Trophoblast cell (in vitro differentiated cells and primary cell): ENCODE results near the gene C20orf204.

Source experiments
- DNase-seq, 2 donors: peaks; one replicate each; pipeline ENCODE4 v3.0.0-alpha.2; 2016
- H2AFZ ChIP-seq: 2 replicates; pipeline ENCODE4 v1.6.1; 2013; ENCODE audit warnings: low read length, moderate library complexity, mild to moderate bottlenecking; ENCODE audit not compliant: insufficient read depth, poor library complexity
- H2AK5ac ChIP-seq: 2 replicates; pipeline ENCODE4 v1.6.1; 2013; ENCODE audit warnings: mild to moderate bottlenecking, low read length
- H2BK120ac ChIP-seq: 2 replicates; pipeline ENCODE4 v1.6.1; 2013; ENCODE audit warnings: low read length, mild to moderate bottlenecking, moderate library complexity; ENCODE audit not compliant: insufficient read depth, poor library complexity
- H2BK12ac ChIP-seq: 2 replicates; pipeline ENCODE4 v1.6.1; 2013; ENCODE audit warnings: mild to moderate bottlenecking, low read length, moderate library complexity
- H2BK5ac ChIP-seq: 2 replicates; pipeline ENCODE4 v1.6.1; 2013; ENCODE audit warnings: low read length, low read depth, moderate library complexity, mild to moderate bottlenecking; ENCODE audit not compliant: poor library complexity
- H3K14ac ChIP-seq: 2 replicates; pipeline ENCODE4 v1.6.1; 2013; ENCODE audit warnings: mild to moderate bottlenecking, low read length
- H3K18ac ChIP-seq: 2 replicates; pipeline ENCODE4 v1.6.1; 2013; ENCODE audit warnings: mild to moderate bottlenecking, low read length
- H3K23ac ChIP-seq: 2 replicates; pipeline ENCODE4 v1.6.1; 2013; ENCODE audit warnings: low read length
- H3K27ac ChIP-seq: 2 replicates; pipeline ENCODE4 v1.5.1; 2013; ENCODE audit warnings: low read depth, mild to moderate bottlenecking, inconsistent platforms, low read length, moderate library complexity
- H3K27me3 ChIP-seq: 2 replicates; pipeline ENCODE4 v1.6.1; 2013; ENCODE audit warnings: inconsistent platforms, mild to moderate bottlenecking, low read length, moderate library complexity; ENCODE audit not compliant: insufficient read depth
- H3K36me3 ChIP-seq, 2 experiments: 1 replicate in 1 of 2; 2 replicates in 1 of 2; pipeline ENCODE4 v1.6.1; 2013; ENCODE audit warnings: low read length in 2 of 2, mild to moderate bottlenecking in 2 of 2, moderate library complexity in 1 of 2; ENCODE audit not compliant: insufficient read depth in 2 of 2, control insufficient read depth in 1 of 2
- H3K4ac ChIP-seq: 2 replicates; pipeline ENCODE4 v1.6.1; 2013; ENCODE audit warnings: low read depth, mild to moderate bottlenecking, low read length, moderate library complexity
- H3K4me1 ChIP-seq, 2 experiments: 1 replicate in 1 of 2; 2 replicates in 1 of 2; pipeline ENCODE4 v1.6.1; 2013; ENCODE audit warnings: low read length in 2 of 2, mild to moderate bottlenecking in 2 of 2, moderate library complexity in 1 of 2; ENCODE audit not compliant: insufficient read depth in 2 of 2, control insufficient read depth in 1 of 2
- H3K4me2 ChIP-seq: 2 replicates; pipeline ENCODE4 v1.6.1; 2013; ENCODE audit warnings: inconsistent platforms, mild to moderate bottlenecking, low read length, moderate library complexity
- H3K4me3 ChIP-seq: 2 replicates; pipeline ENCODE4 v1.5.1; 2013; ENCODE audit warnings: mild to moderate bottlenecking, low read depth, low read length, inconsistent platforms
- H3K79me1 ChIP-seq: one replicate; pipeline ENCODE4 v1.6.1; 2013; ENCODE audit warnings: low read length
- H3K79me2 ChIP-seq: 2 replicates; pipeline ENCODE4 v1.6.1; 2013; ENCODE audit warnings: low read length, mild to moderate bottlenecking; ENCODE audit not compliant: control insufficient read depth, insufficient read depth, poor library complexity
- H3K9ac ChIP-seq: 2 replicates; pipeline ENCODE4 v1.6.1; 2013; ENCODE audit warnings: mild to moderate bottlenecking, low read length
- H3K9me3 ChIP-seq: 2 replicates; pipeline ENCODE4 v1.6.1; 2013; ENCODE audit warnings: low read depth, mild to moderate bottlenecking, control low read depth, inconsistent platforms, low read length; ENCODE audit not compliant: insufficient read depth
- H4K12ac ChIP-seq: 2 replicates; pipeline ENCODE4 v1.6.1; 2013; ENCODE audit warnings: low read depth, mild to moderate bottlenecking, low read length, moderate library complexity
- H4K8ac ChIP-seq: 2 replicates; pipeline ENCODE4 v1.6.1; 2013; ENCODE audit warnings: low read depth, mild to moderate bottlenecking, low read length, moderate library complexity
- H4K91ac ChIP-seq: one replicate; pipeline ENCODE4 v1.6.1; 2013; ENCODE audit warnings: low read depth, mild to moderate bottlenecking, low read length, moderate library complexity
- WGBS: extraction: QIAGEN DNeasy Blood & Tissue Kit; methylation state at CpG from one replicate; pipeline ENCODE4 v1.1.7; 2013; ENCODE audit warnings: missing lambda C conversion rate; ENCODE audit not compliant: insufficient read length, insufficient coverage; ENCODE audit errors: extremely low coverage; 5-methylcytosine and 5-hydroxymethylcytosine counted together

The C20orf204 gene

GRCh38 chr20:64082820-64083377 is 46.9 kb downstream of the C20orf204 start:
- no peak for DNase-seq
- no CpG with 5 or more reads among the region's 13 CpGs for WGBS

GRCh38 chr20:64083378-64083803 is 47.4 kb downstream of the C20orf204 start:
- Histone ChIP-seq H3K27ac (no peak overlapping the region), H2AK5ac (no peak overlapping the region), H3K4me1 (peaks cover 14 to 23% of the 10 kb centered on the region in 2 experiments), H3K4me2 (peak overlapping the region; percentile 91), H3K4me3 (peak overlapping the region; percentile 67), H4K91ac (no peak overlapping the region), H3K14ac (no peak overlapping the region), H3K18ac (no peak overlapping the region), H3K36me3 (no peaks in the 10 kb centered on the region), H3K23ac (no peak overlapping the region), H3K79me1 (peaks cover 11% of the 10 kb centered on the region), H3K9me3 (peaks cover 9% of the 10 kb centered on the region), H2AFZ (peak overlapping the region; percentile 66), H3K27me3 (peaks cover 28% of the 10 kb centered on the region), H4K12ac (no peak overlapping the region), H2BK12ac (no peak overlapping the region), H3K9ac (no peak overlapping the region), H4K8ac (no peak overlapping the region), H3K4ac (no peak overlapping the region), H2BK120ac (no peak overlapping the region), H2BK5ac (no peak overlapping the region), H3K79me2 (peaks cover 10% of the 10 kb centered on the region)
- WGBS: no CpG with 5 or more reads among the region's 52 CpGs
- DNase-seq: peak; percentile 49 to 71

More at GRCh38 chr20:64082820-64083377, 46.9 kb downstream of the C20orf204 start:
- Histone ChIP-seq H2BK120ac (no peak overlapping the region), H3K4me1 (peaks cover 14 to 25% of the 10 kb centered on the region in 2 experiments), H3K4me2 (peak overlapping the region; percentile 91), H3K4ac (no peak overlapping the region), H2AFZ (no peak overlapping the region), H2BK5ac (no peak overlapping the region), H4K91ac (no peak overlapping the region), H3K4me3 (no peak overlapping the region), H3K27me3 (peaks cover 28% of the 10 kb centered on the region), H3K23ac (no peak overlapping the region), H2BK12ac (no peak overlapping the region), H3K79me1 (peaks cover 11% of the 10 kb centered on the region), H3K79me2 (peaks cover 10% of the 10 kb centered on the region), H3K36me3 (no peaks in the 10 kb centered on the region), H3K9ac (no peak overlapping the region), H3K9me3 (peaks cover 9% of the 10 kb centered on the region), H3K18ac (no peak overlapping the region), H4K8ac (no peak overlapping the region), H4K12ac (no peak overlapping the region), H3K14ac (no peak overlapping the region), H3K27ac (no peak overlapping the region), H2AK5ac (no peak overlapping the region)

DNA sequence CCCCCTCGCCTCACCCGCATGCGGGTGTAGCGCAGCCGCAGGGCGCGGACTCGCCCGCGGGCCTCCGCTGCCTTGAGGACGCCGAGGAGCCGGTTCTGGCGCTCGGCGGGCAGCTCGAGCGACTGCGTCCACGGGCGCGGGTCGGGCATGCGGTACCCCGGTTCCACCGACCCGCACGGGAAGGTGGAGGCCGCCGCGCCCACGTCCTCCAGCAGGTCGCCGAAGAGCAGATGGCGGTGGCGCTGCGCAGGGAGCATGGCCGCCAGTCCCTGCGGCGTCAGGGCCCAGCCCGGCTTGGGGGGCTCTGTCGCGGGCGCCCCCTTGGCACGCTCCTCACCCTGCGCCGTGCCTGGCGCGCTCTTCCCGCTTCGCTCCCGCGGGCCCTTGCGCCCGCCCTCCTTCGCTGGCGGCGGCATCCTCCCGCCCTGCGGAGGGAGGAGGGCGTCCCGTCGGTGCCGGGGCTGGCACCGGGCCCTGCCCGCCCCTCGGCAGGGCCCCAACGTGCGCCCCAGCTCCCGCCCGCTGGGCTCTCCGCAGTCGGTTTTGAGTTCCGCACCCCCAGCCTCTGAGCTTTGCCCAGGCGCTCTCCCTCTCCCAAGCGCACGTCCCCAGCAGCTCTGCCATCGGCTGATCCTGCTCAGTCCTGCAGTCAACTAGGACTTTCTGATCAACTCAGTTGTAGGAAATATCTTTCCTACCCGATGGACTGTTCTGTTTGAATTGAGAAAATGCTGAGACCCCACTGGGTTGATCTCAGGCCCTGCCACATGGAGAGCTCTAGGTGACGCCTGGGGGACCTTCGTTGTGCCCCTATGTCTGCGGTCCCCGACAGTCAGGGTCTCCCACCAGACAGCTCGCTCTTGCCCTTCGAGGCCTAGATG is 48.1 kb downstream of the C20orf204 start, which contains the start of gene LKAAEAR1:
Gene LKAAEAR1, minus strand, starts transcription at position 595 of the 881 bp plus-strand sequence. Its CDS starts 179 bp downstream, at position 416.
- no peak within 1 kb of the TSS for H2BK5ac ChIP-seq
- no peak within 1 kb of the TSS for H4K91ac ChIP-seq
- H3K79me1 ChIP-seq: peaks cover 10% of the 10 kb centered on the region
- H4K8ac ChIP-seq: no peak within 1 kb of the TSS
- H4K12ac ChIP-seq: peak within 1 kb of the TSS; percentile 16
- peaks cover 8% of the 10 kb centered on the region for H3K79me2 ChIP-seq
- no CpG with 5 or more reads among the region's 86 CpGs for WGBS
- H2AFZ ChIP-seq: peak within 1 kb of the TSS; percentile 66
- no peak for DNase-seq
- no peak within 1 kb of the TSS for H3K27ac ChIP-seq
- no peak within 1 kb of the TSS for H3K9ac ChIP-seq
- H3K9me3 ChIP-seq: peaks cover 9% of the 10 kb centered on the region
- peak within 1 kb of the TSS; percentile 91 for H3K4me2 ChIP-seq
- H3K4ac ChIP-seq: no peak within 1 kb of the TSS
- H3K23ac ChIP-seq: no peak within 1 kb of the TSS
- H3K14ac ChIP-seq: no peak within 1 kb of the TSS
- H2BK120ac ChIP-seq: no peak within 1 kb of the TSS
- H3K4me3 ChIP-seq: peak within 1 kb of the TSS; percentile 67
- H3K27me3 ChIP-seq: peaks cover 28% of the 10 kb centered on the region
- no peaks in the 10 kb centered on the region for H3K36me3 ChIP-seq
- H2BK12ac ChIP-seq: no peak within 1 kb of the TSS
- no peak within 1 kb of the TSS for H2AK5ac ChIP-seq
- no peak within 1 kb of the TSS for H3K18ac ChIP-seq
- peaks cover 12 to 18% of the 10 kb centered on the region in 2 experiments for H3K4me1 ChIP-seq

DNA sequence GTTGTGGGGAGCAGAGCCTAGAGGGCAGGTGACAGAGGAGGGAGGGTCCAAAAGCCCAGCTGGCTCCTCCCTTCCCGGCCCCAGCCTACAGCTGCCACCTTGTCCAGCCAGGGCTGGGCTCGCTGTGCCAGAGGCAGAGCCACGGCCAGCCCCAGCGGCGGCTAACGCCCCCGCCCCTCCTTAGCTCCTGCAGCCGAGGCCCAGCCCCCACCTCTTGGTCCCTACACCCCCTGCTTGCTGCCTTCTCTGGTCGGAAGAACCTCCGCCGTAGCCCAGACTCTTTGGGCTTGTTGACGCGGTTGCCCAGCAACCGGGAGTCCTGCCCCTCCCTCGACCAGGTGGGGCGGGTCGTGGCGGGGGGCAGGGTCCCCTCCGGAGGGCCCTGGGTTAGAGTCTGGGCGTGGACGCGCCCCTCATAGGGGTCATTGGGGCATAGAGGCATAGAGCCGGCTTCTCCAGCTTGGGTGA is 48.7 kb downstream of the C20orf204 start:
- Histone ChIP-seq H3K27me3 (peaks cover 28% of the 10 kb centered on the region), H4K12ac (no peak overlapping the region), H3K36me3 (no peaks in the 10 kb centered on the region), H3K4me1 (peaks cover 10 to 16% of the 10 kb centered on the region in 2 experiments), H2BK12ac (no peak overlapping the region), H2AFZ (no peak overlapping the region), H2BK5ac (no peak overlapping the region), H3K18ac (no peak overlapping the region), H3K79me2 (peaks cover 3% of the 10 kb centered on the region), H4K8ac (no peak overlapping the region), H3K4ac (no peak overlapping the region), H3K9ac (no peak overlapping the region), H2AK5ac (no peak overlapping the region), H3K4me3 (no peak overlapping the region), H2BK120ac (no peak overlapping the region), H3K79me1 (peaks cover 3% of the 10 kb centered on the region), H3K27ac (no peak overlapping the region), H3K23ac (no peak overlapping the region), H3K4me2 (no peak overlapping the region), H3K9me3 (peaks cover 9% of the 10 kb centered on the region), H3K14ac (no peak overlapping the region), H4K91ac (no peak overlapping the region)
- DNase-seq: no peak
- no CpG with 5 or more reads among the region's 23 CpGs for WGBS
